ENCODE measurements around the gene C6orf47.

The C6orf47 gene

GRCh38 chr6:31639449-31639861, 21.1 kb downstream of the C6orf47 start:
- Histone ChIP-seq H3K79me2 (ENCODE audit: insufficient read depth, low read length) (no peaks in the 10 kb centered on the region), H3K9ac (ENCODE audit: low read length) (no peak overlapping the region), H3K4me3 (ENCODE audit: low read depth, low read length, poor library complexity, severe bottlenecking) (no peak overlapping the region), H3K36me3 (ENCODE audit: insufficient read depth, low read length) (peaks cover 96% of the 10 kb centered on the region), H2AFZ (ENCODE audit: low read length) (no peak overlapping the region), H3K27me3 (ENCODE audit: insufficient read depth, low read length) (no peaks in the 10 kb centered on the region), H3K27ac (ENCODE audit: low read depth, low read length, poor library complexity, severe bottlenecking) (peak overlapping the region; percentile 6), H3K4me1 (ENCODE audit: insufficient read depth, low read length, severe bottlenecking) (no peaks in the 10 kb centered on the region), H4K20me1 (ENCODE audit: insufficient read depth, low read length) (no peaks in the 10 kb centered on the region), H3K9me2 (ENCODE audit: low read depth, low read length) (no peaks in the 10 kb centered on the region), H3F3A (ENCODE audit: insufficient read depth, low read length) (peaks cover 4% of the 10 kb centered on the region; the same call in 1 of the 2 replicates), H3K9me3 (ENCODE audit: low read length) (no peaks in the 10 kb centered on the region), H3K4me2 (ENCODE audit: low read length) (no peak overlapping the region)
- TF ChIP-seq EZH2 (IDR thresholded peaks at IDR 0.05; ENCODE audit: borderline replicate concordance, low read length), result no peak
- no peak for TF ChIP-seq CTCF (IDR thresholded peaks at IDR 0.05; ENCODE audit: low read length)

GRCh38 chr6:31639043-31639442, 21.5 kb downstream of the C6orf47 start:
- Histone ChIP-seq H3K4me1 (ENCODE audit: insufficient read depth, low read length, severe bottlenecking) (no peaks in the 10 kb centered on the region), H3K27me3 (ENCODE audit: insufficient read depth, low read length) (no peaks in the 10 kb centered on the region), H4K20me1 (ENCODE audit: insufficient read depth, low read length) (no peaks in the 10 kb centered on the region), H3K9me3 (ENCODE audit: low read length) (no peaks in the 10 kb centered on the region), H3K79me2 (ENCODE audit: insufficient read depth, low read length) (no peaks in the 10 kb centered on the region), H3K9ac (ENCODE audit: low read length) (no peak overlapping the region), H2AFZ (ENCODE audit: low read length) (no peak overlapping the region), H3K4me3 (ENCODE audit: low read depth, low read length, poor library complexity, severe bottlenecking) (no peak overlapping the region), H3K4me2 (ENCODE audit: low read length) (no peak overlapping the region), H3K9me2 (ENCODE audit: low read depth, low read length) (no peaks in the 10 kb centered on the region), H3K27ac (ENCODE audit: low read depth, low read length, poor library complexity, severe bottlenecking) (peak overlapping the region; percentile 6), H3K36me3 (ENCODE audit: insufficient read depth, low read length) (peaks cover 96% of the 10 kb centered on the region), H3F3A (ENCODE audit: insufficient read depth, low read length) (peaks cover 4% of the 10 kb centered on the region; the same call in 1 of the 2 replicates)
- TF ChIP-seq EZH2 (IDR thresholded peaks at IDR 0.05; ENCODE audit: borderline replicate concordance, low read length), result no peak
- no peak for TF ChIP-seq CTCF (IDR thresholded peaks at IDR 0.05; ENCODE audit: low read length)

GRCh38 chr6:31636698-31637596, 23.6 kb downstream of the C6orf47 start:
- Histone ChIP-seq H3K27me3 (ENCODE audit: insufficient read depth, low read length) (no peaks in the 10 kb centered on the region), H3F3A (ENCODE audit: insufficient read depth, low read length) (peaks cover 4% of the 10 kb centered on the region; the same call in 1 of the 2 replicates), H3K4me3 (ENCODE audit: low read depth, low read length, poor library complexity, severe bottlenecking) (no peak overlapping the region), H3K79me2 (ENCODE audit: insufficient read depth, low read length) (no peaks in the 10 kb centered on the region), H3K36me3 (ENCODE audit: insufficient read depth, low read length) (peaks cover 99% of the 10 kb centered on the region), H3K9ac (ENCODE audit: low read length) (no peak overlapping the region), H3K9me3 (ENCODE audit: low read length) (no peaks in the 10 kb centered on the region), H4K20me1 (ENCODE audit: insufficient read depth, low read length) (no peaks in the 10 kb centered on the region), H3K27ac (ENCODE audit: low read depth, low read length, poor library complexity, severe bottlenecking) (no peak overlapping the region), H2AFZ (ENCODE audit: low read length) (no peak overlapping the region), H3K9me2 (ENCODE audit: low read depth, low read length) (no peaks in the 10 kb centered on the region), H3K4me2 (ENCODE audit: low read length) (no peak overlapping the region), H3K4me1 (ENCODE audit: insufficient read depth, low read length, severe bottlenecking) (no peaks in the 10 kb centered on the region)
- TF ChIP-seq CTCF (IDR thresholded peaks at IDR 0.05; ENCODE audit: low read length), result no peak
- no peak for TF ChIP-seq EZH2 (IDR thresholded peaks at IDR 0.05; ENCODE audit: borderline replicate concordance, low read length)

Data from OCI-LY1 (cell line).